K562 treated with DMSO at 1 percent for 4 hours (cell line): ENCODE data around the gene IP6K2. TPM values are rescaled to one million over a fixed set of nuclear protein-coding genes. Genes with fewer than 3 reads are reported as not detected.

ENCODE experiments used
- total RNA-seq: library from RNA; unstranded; fragments of 300-600 nt; gene quantifications from 2 replicates; pipeline ENCODE4 v1.2.3, GENCODE V29; 2022; ENCODE audit not compliant: insufficient read depth

IP6K2 gene
- total RNA-seq: 54.9 and 65.4 TPM in 2 replicates

GRCh38 chr3:48716982-48717746 is at the start of gene IP6K2:
Gene IP6K2 (minus strand): TSS chr3:48717221. CDS start chr3:48695291, 21,930 bp downstream.

GRCh38 chr3:48685603-48686511 is 31.2 kb downstream of the IP6K2 start, which contains the start of gene NCKIPSD:
Gene NCKIPSD (minus strand): TSS chr3:48685915. CDS start chr3:48685807, 108 bp downstream.

GRCh38 chr3:48662753-48663488 is 54.1 kb downstream of the IP6K2 start, which contains the start of gene CELSR3:
Gene CELSR3 (minus strand): TSS chr3:48662886. CDS start chr3:48662634, 252 bp downstream.

Other genes starting within 250 kb of the IP6K2 start
- 95.9 and 97.3 TPM in 2 replicates for gene SHISA5, start 213.0 kb downstream of the IP6K2 start, total RNA-seq
- 7.0 and 11.4 TPM in 2 replicates for gene PFKFB4, start 160.4 kb downstream of the IP6K2 start, total RNA-seq
- not detected in 2 replicates for gene UCN2, start 153.4 kb downstream of the IP6K2 start, total RNA-seq
- 0.29 and 1.1 TPM in 2 replicates for gene COL7A1, start 121.9 kb downstream of the IP6K2 start, total RNA-seq
- 263 and 293 TPM in 2 replicates for gene UQCRC1, start 107.6 kb downstream of the IP6K2 start, total RNA-seq
- not detected in 2 replicates for gene TMEM89, start 95.5 kb downstream of the IP6K2 start, total RNA-seq
- gene SLC26A6, start 81.8 kb downstream of the IP6K2 start, total RNA-seq: 20.0 and 23.7 TPM in 2 replicates
- gene CELSR3, start 54.3 kb downstream of the IP6K2 start, total RNA-seq: 1.7 and 4.0 TPM in 2 replicates
- 15.1 and 16.3 TPM in 2 replicates for gene NCKIPSD, start 31.3 kb downstream of the IP6K2 start, total RNA-seq
- gene PRKAR2A, start 130.7 kb upstream of the IP6K2 start, total RNA-seq: 52.0 and 68.7 TPM in 2 replicates
- gene SLC25A20, start 181.7 kb upstream of the IP6K2 start, total RNA-seq: 12.9 and 15.3 TPM in 2 replicates
- 56.2 and 77.4 TPM in 2 replicates for gene ARIH2, start 201.6 kb upstream of the IP6K2 start, total RNA-seq